Measurements from ENCODE around the gene TSPAN9.

Gene TSPAN9

GRCh38 chr12:3219233-3219632 lies 142.1 kb downstream of the TSPAN9 start:
- Mint-ChIP-seq H3K27ac (no peak overlapping the region), H3K36me3 (no peaks in the 10 kb centered on the region), H3K4me1 (peaks cover 21% of the 10 kb centered on the region)

GRCh38 chr12:3220382-3221321 lies 143.5 kb downstream of the TSPAN9 start:
- no peak for DNase-seq (ENCODE audit: low spot score in 2 of 2)
- Mint-ChIP-seq H3K27ac (no peak overlapping the region), H3K9me3 (no peaks in the 10 kb centered on the region), H3K27me3 (peaks cover 2% of the 10 kb centered on the region), H3K4me1 (peaks cover 14% of the 10 kb centered on the region), H3K4me3 (no peak overlapping the region), H3K36me3 (no peaks in the 10 kb centered on the region)
- no peak for ATAC-seq (ENCODE audit: low read depth)

More at GRCh38 chr12:3219233-3219632, 142.1 kb downstream of the TSPAN9 start:
- Mint-ChIP-seq H3K27me3 (peaks cover 5% of the 10 kb centered on the region), H3K9me3 (no peaks in the 10 kb centered on the region), H3K4me3 (no peak overlapping the region)
- no peak for DNase-seq (ENCODE audit: low spot score in 2 of 2)
- ATAC-seq (ENCODE audit: low read depth), result no peak

GRCh38 chr12:3222306-3222705 lies 145.1 kb downstream of the TSPAN9 start:
- Mint-ChIP-seq H3K27ac (no peak overlapping the region), H3K9me3 (no peaks in the 10 kb centered on the region)
- ATAC-seq (ENCODE audit: low read depth), result no peak

DNA sequence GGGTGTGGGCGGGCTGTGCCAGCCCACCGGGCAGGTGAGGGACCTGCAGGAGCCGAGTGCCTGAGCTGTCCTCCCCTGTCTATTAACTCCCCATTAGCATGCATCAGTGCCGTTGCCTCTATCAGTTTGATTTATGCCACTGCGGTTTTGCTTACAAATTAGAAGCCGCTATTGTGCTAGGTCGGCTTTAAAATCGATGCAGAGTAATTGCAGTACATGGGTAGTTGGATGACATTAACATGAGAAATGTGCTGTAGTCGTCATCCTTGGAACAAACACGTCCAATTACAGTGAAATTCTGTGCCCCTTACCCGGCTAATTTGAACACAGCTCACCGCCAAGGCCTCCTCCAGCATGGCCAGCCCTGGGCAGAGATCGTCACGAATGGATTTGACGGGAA lies 145.8 kb downstream of the TSPAN9 start:
- H3K9me3 Mint-ChIP-seq, result no peaks in the 10 kb centered on the region
- peaks cover 4% of the 10 kb centered on the region for H3K27me3 Mint-ChIP-seq
- DNase-seq (ENCODE audit: low spot score in 2 of 2) (no peak), ATAC-seq (ENCODE audit: low read depth) (no peak)
- no peaks in the 10 kb centered on the region for H3K36me3 Mint-ChIP-seq
- H3K4me1 Mint-ChIP-seq, result peaks cover 23% of the 10 kb centered on the region
- no peak overlapping the region for H3K4me3 Mint-ChIP-seq
- H3K27ac Mint-ChIP-seq, result no peak overlapping the region

More at GRCh38 chr12:3222306-3222705, 145.1 kb downstream of the TSPAN9 start:
- H3K36me3 Mint-ChIP-seq, result no peaks in the 10 kb centered on the region
- H3K4me1 Mint-ChIP-seq, result peaks cover 22% of the 10 kb centered on the region
- H3K4me3 Mint-ChIP-seq, result no peak overlapping the region
- peaks cover 3% of the 10 kb centered on the region for H3K27me3 Mint-ChIP-seq
- no peak for DNase-seq (ENCODE audit: low spot score in 2 of 2)

- Mint-ChIP-seq H3K27me3 (peaks cover 5% of the 10 kb centered on the region), H3K9me3 (peaks cover 2% of the 10 kb centered on the region), H3K27ac (peak overlapping the region; percentile 67), H3K4me3 (no peak overlapping the region), H3K36me3 (peaks cover 1% of the 10 kb centered on the region), H3K4me1 (peaks cover 20% of the 10 kb centered on the region)
- no peak for DNase-seq (ENCODE audit: low spot score in 2 of 2)
- no peak for ATAC-seq (ENCODE audit: low read depth)
Measured at GRCh38 chr12:3223601-3224529, 146.7 kb downstream of the TSPAN9 start.

DNA sequence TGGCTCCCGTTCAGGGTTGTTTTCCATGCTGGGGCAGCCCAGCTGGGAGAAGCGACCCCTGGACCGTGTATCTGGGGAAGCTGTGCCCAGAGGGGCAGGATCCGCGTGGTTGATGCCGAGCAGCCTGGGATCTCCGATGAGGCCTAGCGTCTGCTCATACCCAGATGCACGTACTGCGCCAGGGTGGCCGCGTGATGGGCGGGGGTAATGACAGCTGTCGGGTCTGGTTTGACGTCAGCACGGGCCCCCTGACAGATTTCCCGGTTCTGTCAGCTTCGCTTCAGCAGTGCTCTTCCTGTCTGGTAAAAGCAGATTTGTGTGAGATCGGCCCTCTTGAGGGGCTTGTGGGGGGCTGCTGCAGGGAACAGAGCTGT lies 147.3 kb downstream of the TSPAN9 start:
- ATAC-seq (ENCODE audit: low read depth) (no peak), DNase-seq (ENCODE audit: low spot score in 2 of 2) (no peak)
- Mint-ChIP-seq H3K27me3 (peaks cover 6% of the 10 kb centered on the region), H3K9me3 (peaks cover 4% of the 10 kb centered on the region), H3K27ac (peak overlapping the region; percentile 67), H3K4me1 (peaks cover 24% of the 10 kb centered on the region), H3K36me3 (peaks cover 4% of the 10 kb centered on the region), H3K4me3 (no peak overlapping the region)

DNA sequence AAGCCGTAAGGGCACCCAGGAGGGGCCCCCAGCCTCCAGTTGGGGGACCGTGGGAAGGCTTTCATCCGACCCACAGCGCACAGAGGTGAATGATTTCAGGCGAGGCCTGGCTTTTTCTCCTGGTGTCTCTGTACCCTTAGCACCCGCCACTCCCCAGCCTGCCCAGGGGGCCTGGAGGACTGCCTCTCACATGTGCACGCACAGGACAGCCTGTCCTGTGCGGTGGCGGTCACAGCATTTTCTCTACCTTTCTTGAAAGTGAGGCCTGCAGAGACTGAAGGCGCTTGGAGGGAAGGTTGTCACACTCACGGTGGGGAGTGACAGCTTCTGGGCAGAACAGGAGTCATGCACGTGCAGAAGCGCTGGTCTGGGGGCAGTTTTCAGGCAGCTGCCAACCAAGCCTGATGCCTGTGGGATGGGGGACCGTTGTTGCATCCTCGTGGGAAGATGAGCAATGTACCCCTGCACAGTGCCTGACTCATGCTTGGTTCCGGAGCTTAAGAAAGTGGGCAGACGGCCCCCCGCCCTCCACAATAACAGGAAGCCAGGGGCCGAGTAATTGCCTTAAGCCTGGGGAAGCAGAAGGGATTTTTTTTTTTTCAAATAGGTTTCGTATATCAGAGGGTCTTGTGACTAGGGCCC lies 148.1 kb downstream of the TSPAN9 start:
- ATAC-seq (ENCODE audit: low read depth) (no peak), DNase-seq (ENCODE audit: low spot score in 2 of 2) (no peak)
- Mint-ChIP-seq H3K4me1 (peaks cover 29% of the 10 kb centered on the region), H3K27me3 (peaks cover 6% of the 10 kb centered on the region), H3K4me3 (no peak overlapping the region), H3K27ac (no peak overlapping the region), H3K36me3 (peaks cover 4% of the 10 kb centered on the region), H3K9me3 (peaks cover 4% of the 10 kb centered on the region)

DNA sequence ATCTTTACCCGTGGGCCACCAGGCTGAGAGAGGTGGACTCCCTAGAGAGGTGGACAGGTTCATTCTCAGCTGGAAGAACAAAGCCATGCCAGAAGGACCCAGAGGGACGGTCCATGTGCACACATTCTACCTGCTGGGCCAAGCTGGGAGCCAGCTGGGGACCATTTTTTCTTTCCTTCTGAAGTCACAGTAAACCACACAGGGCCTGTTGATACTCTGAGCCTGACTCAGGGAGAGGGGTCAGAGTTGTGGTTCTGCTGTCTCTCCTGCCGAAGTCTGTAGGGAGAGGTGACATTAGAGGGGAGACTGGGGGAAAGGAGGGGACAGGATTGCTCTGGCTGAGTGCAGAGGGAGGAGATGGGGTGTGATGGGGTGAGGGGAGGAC lies 148.6 kb downstream of the TSPAN9 start:
- Mint-ChIP-seq H3K27me3 (peaks cover 6% of the 10 kb centered on the region), H3K36me3 (peaks cover 4% of the 10 kb centered on the region), H3K4me3 (no peak overlapping the region), H3K9me3 (peaks cover 4% of the 10 kb centered on the region), H3K27ac (no peak overlapping the region), H3K4me1 (peaks cover 33% of the 10 kb centered on the region)
- DNase-seq (ENCODE audit: low spot score in 2 of 2) (no peak), ATAC-seq (ENCODE audit: low read depth) (no peak)

- H3K27ac Mint-ChIP-seq, result no peak overlapping the region
- H3K27me3 Mint-ChIP-seq, result peaks cover 6% of the 10 kb centered on the region
- peaks cover 33% of the 10 kb centered on the region for H3K4me1 Mint-ChIP-seq
- H3K9me3 Mint-ChIP-seq, result peaks cover 4% of the 10 kb centered on the region
- H3K36me3 Mint-ChIP-seq, result peaks cover 4% of the 10 kb centered on the region
- ATAC-seq (ENCODE audit: low read depth) (no peak), DNase-seq (ENCODE audit: low spot score in 2 of 2) (no peak)
- no peak overlapping the region for H3K4me3 Mint-ChIP-seq
Measured at GRCh38 chr12:3226264-3226663, 149.1 kb downstream of the TSPAN9 start.

DNA sequence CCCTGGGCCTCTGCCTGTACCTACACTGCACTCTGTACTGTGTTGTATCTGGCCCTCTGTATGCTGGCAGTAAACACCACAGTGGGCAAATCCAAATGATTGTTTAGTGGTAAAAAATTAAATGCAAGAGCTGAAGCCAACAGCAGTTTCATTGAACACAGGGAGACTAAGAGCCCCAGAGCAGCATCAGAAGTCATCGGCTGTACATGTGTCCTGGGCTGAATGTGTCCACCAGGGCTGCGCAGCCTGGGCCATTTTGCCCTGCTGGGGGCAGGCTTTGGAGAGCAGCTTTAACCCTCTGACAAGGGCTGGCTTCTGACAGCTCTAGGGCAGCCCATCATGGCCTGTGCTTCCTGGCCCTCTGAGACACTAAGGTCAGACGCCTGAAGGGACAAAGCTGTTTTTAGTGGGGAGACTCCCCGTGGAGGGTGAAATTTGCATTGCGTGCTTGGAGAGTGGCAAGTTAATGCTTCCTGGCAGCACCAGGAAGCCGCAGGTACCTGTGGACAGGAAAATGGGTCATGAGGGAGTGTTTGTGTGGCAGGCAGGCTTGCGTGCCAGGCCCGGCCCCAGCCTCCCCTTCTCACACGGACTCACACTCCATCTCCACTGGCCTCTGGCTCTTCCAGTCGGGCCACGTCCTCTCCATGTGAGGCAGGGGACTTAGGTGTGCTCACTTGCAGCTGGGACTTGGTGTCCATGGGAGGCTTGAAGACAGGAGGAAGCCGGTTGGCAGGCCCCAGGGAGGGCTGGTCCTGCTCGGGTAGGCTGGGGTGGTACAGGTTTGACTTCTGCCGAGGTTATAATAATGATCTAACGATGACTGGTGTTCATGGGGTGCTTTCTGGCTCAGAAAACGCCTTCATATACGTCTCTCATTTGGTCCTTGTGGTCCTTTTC lies 150.1 kb downstream of the TSPAN9 start:
- H3K9me3 Mint-ChIP-seq, result peaks cover 4% of the 10 kb centered on the region
- H3K4me3 Mint-ChIP-seq, result no peak overlapping the region
- DNase-seq (ENCODE audit: low spot score in 2 of 2) (no peak), ATAC-seq (ENCODE audit: low read depth) (no peak)
- H3K27ac Mint-ChIP-seq, result no peak overlapping the region
- peaks cover 4% of the 10 kb centered on the region for H3K27me3 Mint-ChIP-seq
- H3K36me3 Mint-ChIP-seq, result peaks cover 4% of the 10 kb centered on the region
- peaks cover 33% of the 10 kb centered on the region for H3K4me1 Mint-ChIP-seq

GRCh38 chr12:3228552-3228951 lies 151.4 kb downstream of the TSPAN9 start:
- Mint-ChIP-seq H3K9me3 (peaks cover 4% of the 10 kb centered on the region), H3K4me3 (no peak overlapping the region), H3K36me3 (peaks cover 4% of the 10 kb centered on the region), H3K4me1 (peaks cover 35% of the 10 kb centered on the region), H3K27me3 (peaks cover 4% of the 10 kb centered on the region), H3K27ac (no peak overlapping the region)
- DNase-seq (ENCODE audit: low spot score in 2 of 2) (no peak), ATAC-seq (ENCODE audit: low read depth) (no peak)

DNA sequence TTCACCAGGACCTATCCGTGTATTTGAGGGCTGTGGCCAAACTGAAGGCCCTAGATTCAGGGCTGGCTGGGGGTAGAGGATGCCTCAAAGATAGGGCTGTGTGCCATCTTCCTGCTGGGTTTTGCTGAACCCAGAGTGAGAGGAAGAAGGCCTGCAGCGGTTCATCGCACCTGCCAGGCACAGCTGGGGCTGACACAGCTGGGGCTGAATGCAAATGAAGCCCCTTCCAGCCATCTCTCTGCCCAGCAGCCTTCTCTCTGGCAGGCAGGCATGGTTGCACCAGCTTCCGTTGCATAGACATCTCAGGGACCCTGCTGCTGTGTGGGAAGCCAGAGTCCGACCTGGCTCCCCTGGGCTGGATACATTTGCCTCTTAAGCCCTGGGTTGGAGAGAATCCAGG lies 152.4 kb downstream of the TSPAN9 start:
- ATAC-seq (ENCODE audit: low read depth), result peak; percentile 92

More for the DNA sequence above, 152.4 kb downstream of the TSPAN9 start:
- H3K27me3 Mint-ChIP-seq, result peaks cover 4% of the 10 kb centered on the region
- peaks cover 4% of the 10 kb centered on the region for H3K9me3 Mint-ChIP-seq
- H3K4me3 Mint-ChIP-seq, result peak overlapping the region; percentile 41
- peaks cover 4% of the 10 kb centered on the region for H3K36me3 Mint-ChIP-seq
- H3K4me1 Mint-ChIP-seq, result peaks cover 35% of the 10 kb centered on the region
- peak in 1 of 2 donors; percentile 16 for DNase-seq (ENCODE audit: low spot score in 2 of 2)
- H3K27ac Mint-ChIP-seq, result no peak overlapping the region
